GM12864 (cell line): ENCODE results near the gene HOXB5.

Experiments used
- DNase-seq: peaks from one replicate; pipeline ENCODE4 v3.0.0-alpha.2; 2011; ENCODE audit warnings: low read depth
- H3K4me3 ChIP-seq: 2 replicates; pipeline ENCODE4 v1.5.1; 2011; ENCODE audit warnings: mild to moderate bottlenecking, low read depth, low read length, control low read depth
- CTCF ChIP-seq: IDR thresholded peaks from 2 replicates; pipeline ENCODE4 v1.5.1; 2011; ENCODE audit warnings: low read depth, mild to moderate bottlenecking, moderate library complexity, low read length, control low read depth, inconsistent platforms; ENCODE audit errors: missing control alignments

Gene HOXB5

GRCh38 chr17:48577330-48577945, 16.1 kb downstream of the HOXB5 start:
- peak overlapping the region; percentile 84 for H3K4me3 ChIP-seq
- no peak for DNase-seq
- no peak for TF ChIP-seq CTCF

GRCh38 chr17:48576479-48577309, 16.9 kb downstream of the HOXB5 start:
- TF ChIP-seq CTCF = no peak
- no peak for DNase-seq
- H3K4me3 ChIP-seq = peak overlapping the region; percentile 84

- H3K4me3 ChIP-seq = no peak overlapping the region
- DNase-seq = no peak
These were observed 17.7 kb downstream of the HOXB5 start for GRCh38 chr17:48575673-48576478.

DNA sequence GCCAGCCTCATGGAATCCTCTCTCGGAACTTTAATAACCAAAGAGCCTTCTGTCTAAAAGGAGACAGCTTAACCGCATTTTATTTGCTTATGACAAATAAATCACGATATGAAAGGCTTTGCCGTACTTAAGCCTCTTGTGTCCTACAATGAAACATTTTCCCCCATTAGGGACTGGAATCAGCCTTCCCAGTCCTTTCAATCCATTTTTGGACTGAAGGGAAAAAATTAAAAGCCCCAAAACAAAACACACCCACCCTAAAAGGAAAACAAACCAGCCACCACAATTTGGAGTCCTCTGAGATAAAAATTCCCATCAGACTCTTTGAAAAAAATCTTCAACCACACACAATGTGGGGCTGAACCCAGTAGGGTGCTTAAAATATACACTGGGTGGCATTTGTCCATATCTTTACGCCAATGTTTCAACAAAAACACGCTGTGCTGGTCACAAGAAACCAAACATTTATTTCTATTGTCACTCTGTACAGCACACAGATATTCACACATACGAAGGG, 18.5 kb downstream of the HOXB5 start:
- no peak overlapping the region for H3K4me3 ChIP-seq
- TF ChIP-seq CTCF = no peak
- DNase-seq = no peak

More at GRCh38 chr17:48575673-48576478, 17.7 kb downstream of the HOXB5 start:
- TF ChIP-seq CTCF = no peak

DNA sequence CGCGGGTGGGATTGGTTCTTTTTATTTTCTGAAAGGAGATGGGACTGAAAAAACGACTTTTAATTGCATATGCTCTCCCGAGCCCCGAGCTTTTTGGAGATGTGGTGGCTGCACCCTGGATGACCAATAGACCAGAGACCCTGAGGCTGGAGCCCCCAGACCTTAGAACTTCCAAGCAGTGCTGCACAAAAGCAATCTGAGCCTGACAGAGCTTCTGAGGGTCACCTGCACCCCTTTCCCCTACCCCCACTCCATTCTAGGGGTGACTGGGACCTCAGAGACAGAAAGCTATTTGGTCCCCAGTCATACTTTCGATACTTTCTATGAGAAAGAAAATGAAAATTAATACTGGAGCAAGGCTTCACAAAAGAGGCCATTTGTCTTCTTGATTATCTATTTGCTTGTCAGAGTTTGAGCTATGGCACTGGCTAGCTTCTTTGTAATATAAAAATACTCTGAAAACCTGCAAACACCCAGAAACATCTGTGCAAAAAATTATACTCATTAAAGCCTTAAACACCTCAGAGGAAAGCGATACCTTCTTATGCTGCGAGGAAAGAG, 19.0 kb downstream of the HOXB5 start:
- no peak overlapping the region for H3K4me3 ChIP-seq

More for the DNA sequence above, 19.0 kb downstream of the HOXB5 start:
- TF ChIP-seq CTCF = no peak
- DNase-seq = no peak
